Osteocyte (in vitro differentiated cells): ENCODE measurements around the gene NDFIP2. TPM values are rescaled to one million over a fixed set of nuclear protein-coding genes. Genes with fewer than 3 reads are reported as not detected.

Source experiments
- DNase-seq: peaks from one replicate; pipeline ENCODE4 v3.0.0; 2021; ENCODE audit warnings: mixed read lengths; ENCODE audit not compliant: unreplicated experiment; ENCODE audit errors: extremely low spot score
- H3K27ac Mint-ChIP-seq: one replicate; pipeline ENCODE4 v1.8.0; 2021; ENCODE audit warnings: mild to moderate bottlenecking, mixed read lengths; ENCODE audit not compliant: unreplicated experiment
- H3K27me3 Mint-ChIP-seq: one replicate; pipeline ENCODE4 v1.8.0; 2021; ENCODE audit warnings: mixed read lengths; ENCODE audit not compliant: unreplicated experiment
- H3K36me3 Mint-ChIP-seq: one replicate; pipeline ENCODE4 v1.8.0; 2021; ENCODE audit warnings: mixed read lengths; ENCODE audit not compliant: unreplicated experiment
- H3K4me1 Mint-ChIP-seq: one replicate; pipeline ENCODE4 v1.8.0; 2021; ENCODE audit warnings: mixed read lengths; ENCODE audit not compliant: unreplicated experiment
- H3K4me3 Mint-ChIP-seq: one replicate; pipeline ENCODE4 v1.8.0; 2021; ENCODE audit warnings: mild to moderate bottlenecking, moderate library complexity, mixed read lengths; ENCODE audit not compliant: unreplicated experiment
- H3K9me3 Mint-ChIP-seq: one replicate; pipeline ENCODE4 v1.8.0; 2021; ENCODE audit warnings: mixed read lengths; ENCODE audit not compliant: unreplicated experiment
- CTCF ChIP-seq: fragments of 200-600 bp; sonication (generic); IDR thresholded peaks from 2 replicates; pipeline ENCODE4 v1.5.0; 2021; ENCODE audit warnings: antibody characterized with exemption, mild to moderate bottlenecking, moderate library complexity
- total RNA-seq: library from RNA; stranded (reverse); gene quantifications from 2 replicates; pipeline ENCODE4 v1.2.1, GENCODE V29; 2021

Gene NDFIP2
- total RNA-seq, 1 donor from 2014 or later = 30.6 TPM

- H3K27me3 Mint-ChIP-seq = peaks cover 18% of the 10 kb centered on the region
- peaks cover 32% of the 10 kb centered on the region for H3K4me1 Mint-ChIP-seq
- TF ChIP-seq CTCF = no peak
- H3K4me3 Mint-ChIP-seq = no peak overlapping the region
- H3K36me3 Mint-ChIP-seq = no peaks in the 10 kb centered on the region
- no peaks in the 10 kb centered on the region for H3K9me3 Mint-ChIP-seq
- no peak overlapping the region for H3K27ac Mint-ChIP-seq
- DNase-seq = no peak
These were observed 2.2 kb downstream of the NDFIP2 start for GRCh38 chr13:79483086-79483706.

GRCh38 chr13:79485014-79485811 is 4.3 kb downstream of the NDFIP2 start:
- no peak for DNase-seq
- no peaks in the 10 kb centered on the region for H3K36me3 Mint-ChIP-seq
- no peak for TF ChIP-seq CTCF
- no peak overlapping the region for H3K4me3 Mint-ChIP-seq
- H3K4me1 Mint-ChIP-seq = peaks cover 32% of the 10 kb centered on the region
- H3K9me3 Mint-ChIP-seq = no peaks in the 10 kb centered on the region
- H3K27ac Mint-ChIP-seq = peak overlapping the region; percentile 72
- no peaks in the 10 kb centered on the region for H3K27me3 Mint-ChIP-seq

- H3K27me3 Mint-ChIP-seq = no peaks in the 10 kb centered on the region
- peaks cover 37% of the 10 kb centered on the region for H3K4me1 Mint-ChIP-seq
- H3K36me3 Mint-ChIP-seq = no peaks in the 10 kb centered on the region
- no peak overlapping the region for H3K4me3 Mint-ChIP-seq
- no peak overlapping the region for H3K27ac Mint-ChIP-seq
- no peaks in the 10 kb centered on the region for H3K9me3 Mint-ChIP-seq
- DNase-seq = no peak
- no peak for TF ChIP-seq CTCF
These were observed 5.7 kb downstream of the NDFIP2 start for GRCh38 chr13:79486433-79487188.

- DNase-seq = no peak
- no peak for TF ChIP-seq CTCF
- no peaks in the 10 kb centered on the region for H3K9me3 Mint-ChIP-seq
- no peaks in the 10 kb centered on the region for H3K27me3 Mint-ChIP-seq
- no peaks in the 10 kb centered on the region for H3K36me3 Mint-ChIP-seq
- H3K4me3 Mint-ChIP-seq = no peak overlapping the region
- no peak overlapping the region for H3K27ac Mint-ChIP-seq
- peaks cover 31% of the 10 kb centered on the region for H3K4me1 Mint-ChIP-seq
These were observed 9.4 kb downstream of the NDFIP2 start for GRCh38 chr13:79490326-79490725.

GRCh38 chr13:79490824-79491223 is 9.9 kb downstream of the NDFIP2 start:
- DNase-seq = no peak
- no peaks in the 10 kb centered on the region for H3K27me3 Mint-ChIP-seq
- no peak for TF ChIP-seq CTCF
- H3K36me3 Mint-ChIP-seq = no peaks in the 10 kb centered on the region
- peaks cover 26% of the 10 kb centered on the region for H3K4me1 Mint-ChIP-seq
- H3K4me3 Mint-ChIP-seq = no peak overlapping the region
- no peak overlapping the region for H3K27ac Mint-ChIP-seq
- no peaks in the 10 kb centered on the region for H3K9me3 Mint-ChIP-seq
